ENCODE data around the gene COX15. TPM values are rescaled to one million over a fixed set of nuclear protein-coding genes. Genes with fewer than 3 reads are reported as not detected.
"Not testable (repeated sequence)": the region's sequence is repeated elsewhere in the genome, so short reads cannot be mapped to it uniquely, and the experiment has no call there.

Gene COX15
- total and polyA plus RNA-seq, 8 donors: 9.3 to 34.3 (median 13.1) TPM

GRCh38 chr10:99742254-99742653 lies 10.3 kb upstream of the COX15 start:
- no peak overlapping the region for H3K27ac ChIP-seq
- peaks cover 63 to 100% (median 100%) of the 10 kb centered on the region in 4 donors for H3K36me3 ChIP-seq
- intact Hi-C loops (cut with DNase I; ENCODE audit: low total_unique reads): no loop called here
- peaks cover 0 to 10% (median 0%) of the 10 kb centered on the region in 4 donors for H3K4me1 ChIP-seq
- no peak for TF ChIP-seq CTCF (IDR thresholded peaks at IDR 0.05)
- TF ChIP-seq POLR2AphosphoS5 (IDR thresholded peaks at IDR 0.05): no peak
- no peak for TF ChIP-seq EP300 (IDR thresholded peaks at IDR 0.05)
- no peak for TF ChIP-seq POLR2A (IDR thresholded peaks at IDR 0.05)
- DNase-seq: no peak
- H3K9me3 ChIP-seq: peaks cover 0 to 19% (median 12%) of the 10 kb centered on the region in 4 donors
- no peak overlapping the region for H3K4me3 ChIP-seq
- no peaks in the 10 kb centered on the region for H3K27me3 ChIP-seq

GRCh38 chr10:99740933-99741559 lies 9.1 kb upstream of the COX15 start:
- WGBS, 5 donors: 96 to 99% (median 97%) methylated on average over 3 of the region's 3 CpGs
- H3K9me3 ChIP-seq: peaks cover 0 to 19% (median 12%) of the 10 kb centered on the region in 4 donors
- H3K4me3 ChIP-seq: no peak overlapping the region
- intact Hi-C loops (cut with DNase I; ENCODE audit: low total_unique reads): no loop called here
- DNase-seq: no peak
- peaks cover 0 to 10% (median under 1%) of the 10 kb centered on the region in 4 donors for H3K4me1 ChIP-seq
- H3K36me3 ChIP-seq: peaks cover 57 to 100% (median 100%) of the 10 kb centered on the region in 4 donors
- H3K27ac ChIP-seq: no peak overlapping the region
- no peaks in the 10 kb centered on the region for H3K27me3 ChIP-seq
- TF ChIP-seq EP300 (IDR thresholded peaks at IDR 0.05) (no peak), POLR2AphosphoS5 (IDR thresholded peaks at IDR 0.05) (no peak), POLR2A (IDR thresholded peaks at IDR 0.05) (no peak), CTCF (IDR thresholded peaks at IDR 0.05) (no peak)

GRCh38 chr10:99740260-99740659 lies 8.3 kb upstream of the COX15 start:
- Histone ChIP-seq H3K9me3 (peaks cover 0 to 19% (median 12%) of the 10 kb centered on the region in 4 donors), H3K4me1 (peaks cover 0 to 17% (median 4%) of the 10 kb centered on the region in 4 donors), H3K27ac (no peak overlapping the region), H3K36me3 (peaks cover 51 to 95% (median 94%) of the 10 kb centered on the region in 4 donors), H3K4me3 (no peak overlapping the region), H3K27me3 (no peaks in the 10 kb centered on the region)
- TF ChIP-seq POLR2AphosphoS5 (IDR thresholded peaks at IDR 0.05): no peak
- no peak for TF ChIP-seq POLR2A (IDR thresholded peaks at IDR 0.05)
- TF ChIP-seq CTCF (IDR thresholded peaks at IDR 0.05): no peak
- no peak for TF ChIP-seq EP300 (IDR thresholded peaks at IDR 0.05)
- intact Hi-C loops (cut with DNase I; ENCODE audit: low total_unique reads): no loop called here
- no peak for DNase-seq
- WGBS, 5 donors: 96 to 100% (median 97%) methylated on average over 2 of the region's 2 CpGs

GRCh38 chr10:99734111-99734510 lies 2.2 kb upstream of the COX15 start:
- H3K27ac ChIP-seq; H3K27me3 ChIP-seq; DNase-seq; H3K9me3 ChIP-seq; intact Hi-C loops (cut with DNase I; ENCODE audit: low total_unique reads): not testable (repeated sequence)
- peak overlapping the region in 1 of 4 donors; percentile 84 for H3K4me3 ChIP-seq
- WGBS, 5 donors: 94 to 99% (median 96%) methylated on average over 10 of the region's 10 CpGs
- H3K4me1 ChIP-seq: peaks cover 12 to 48% (median 34%) of the 10 kb centered on the region in 4 donors
- H3K36me3 ChIP-seq: peaks cover 4 to 39% (median 37%) of the 10 kb centered on the region in 4 donors

GRCh38 chr10:99733366-99733765 lies 1.4 kb upstream of the COX15 start:
- peaks cover 4 to 39% (median 36%) of the 10 kb centered on the region in 4 donors for H3K36me3 ChIP-seq
- 78 to 84% (median 80%) methylated on average over 8 of the region's 8 CpGs for WGBS, 5 donors
- no peaks in the 10 kb centered on the region for H3K27me3 ChIP-seq
- peak overlapping the region; percentile 66 to 84 (median 78) for H3K4me3 ChIP-seq
- TF ChIP-seq POLR2A (IDR thresholded peaks at IDR 0.05) (no peak), POLR2AphosphoS5 (IDR thresholded peaks at IDR 0.05) (no peak), EP300 (IDR thresholded peaks at IDR 0.05) (no peak), CTCF (IDR thresholded peaks at IDR 0.05) (no peak)
- no peaks in the 10 kb centered on the region for H3K9me3 ChIP-seq
- intact Hi-C loops (cut with DNase I; ENCODE audit: low total_unique reads): no loop called here
- peak in 1 of 2 donors; percentile 11 for DNase-seq
- H3K4me1 ChIP-seq: peaks cover 12 to 48% (median 34%) of the 10 kb centered on the region in 4 donors
- peak overlapping the region in 3 of 5 donors; percentile 95 to 98 (median 96) for H3K27ac ChIP-seq

All from stomach (tissue), 9 donors.